Measurements from ENCODE around the gene SMIM44. TPM values are rescaled to one million over a fixed set of nuclear protein-coding genes. Genes with fewer than 3 reads are reported as not detected.

The SMIM44 gene
- total RNA-seq, 1 experiment from 2014 or later = not detected

DNA sequence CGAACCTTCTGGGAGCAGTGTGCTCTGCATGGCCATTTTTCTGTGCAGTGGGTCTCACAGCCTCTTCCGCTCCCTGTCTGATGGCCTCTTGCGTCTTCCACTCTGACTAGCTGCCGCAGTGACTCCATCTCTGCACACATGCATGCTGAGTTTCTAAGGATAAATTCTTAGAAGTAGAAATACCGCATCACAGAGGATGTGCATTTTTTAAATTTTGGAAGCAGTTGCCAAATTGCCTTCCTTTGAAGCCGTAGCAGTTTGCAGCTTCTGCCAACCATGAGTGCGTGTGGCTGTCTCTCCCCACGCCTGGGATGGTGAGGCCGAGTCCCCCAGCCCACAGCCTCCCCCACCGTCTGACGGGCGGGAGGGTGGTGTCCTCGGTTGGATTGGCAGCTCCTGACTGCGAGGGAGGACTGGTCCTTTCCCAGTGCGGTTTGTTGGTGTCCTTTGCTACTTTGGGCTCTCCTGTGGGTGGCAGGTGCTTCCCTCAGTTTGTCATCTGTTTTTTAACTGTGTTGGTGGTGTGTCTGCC is 32.7 kb upstream of the SMIM44 start:
- DNase-seq = no peak
- Histone ChIP-seq H3K14ac (ENCODE audit: insufficient read depth, low read length) (no peak overlapping the region; the same call in 1 of the 2 replicates), H3K56ac (ENCODE audit: insufficient read length, low read depth, low read length) (no peak overlapping the region), H3T11ph (ENCODE audit: low read length) (no peak overlapping the region), H3K9ac (ENCODE audit: extremely low read depth, insufficient read length, low read length) (no peak overlapping the region), H4K5ac (ENCODE audit: insufficient read length, low read depth, low read length) (no peak overlapping the region), H2AK5ac (ENCODE audit: insufficient read length, low read length) (no peak overlapping the region), H2BK5ac (ENCODE audit: insufficient read length, low read length) (no peak overlapping the region), H2BK120ac (ENCODE audit: low read depth, low read length, poor library complexity, severe bottlenecking) (no peak overlapping the region), H4K91ac (ENCODE audit: insufficient read length, low read depth, low read length) (no peak overlapping the region), H3K4me1 (ENCODE audit: insufficient read depth, low read length) (peaks cover 3% of the 10 kb centered on the region; the same call in 1 of the 2 replicates), H3K27me3 (ENCODE audit: insufficient read depth, low read length) (no peaks in the 10 kb centered on the region), H4K8ac (replicated peaks; ENCODE audit: insufficient read length, low read depth, low read length) (no peak overlapping the region), H3K79me1 (ENCODE audit: insufficient read depth, low read depth, low read length, poor library complexity, severe bottlenecking) (no peaks in the 10 kb centered on the region), H3K23ac (ENCODE audit: insufficient read length, low read depth, low read length) (no peak overlapping the region), H4K20me1 (ENCODE audit: control insufficient read depth, insufficient read depth, insufficient read length) (no peaks in the 10 kb centered on the region), H3K79me2 (ENCODE audit: insufficient read depth, low read length) (peaks cover 1% of the 10 kb centered on the region; the same call in 1 of the 2 replicates), H3K23me2 (ENCODE audit: insufficient read length, low read depth, low read length, poor library complexity, severe bottlenecking) (no peaks in the 10 kb centered on the region), H2AFZ (ENCODE audit: low read length) (no peak overlapping the region), H3K9me3 (ENCODE audit: control insufficient read depth, low read depth, low read length) (no peaks in the 10 kb centered on the region), H3K4me2 (ENCODE audit: insufficient read depth, insufficient read length, low read length) (no peak overlapping the region), H3K4ac (ENCODE audit: low read depth, low read length) (no peak overlapping the region), H3K27ac (ENCODE audit: insufficient read length, low read depth, low read length) (no peak overlapping the region), H3K18ac (ENCODE audit: insufficient read length, low read depth, low read length) (no peak overlapping the region), H2BK15ac (ENCODE audit: low read depth, low read length) (no peak overlapping the region), H2BK12ac (ENCODE audit: insufficient read length, low read depth, low read length) (no peak overlapping the region), H2BK20ac (ENCODE audit: low read depth, low read length, poor library complexity, severe bottlenecking) (no peak overlapping the region)
- Mint-ChIP-seq H3K4me1 (peaks cover 34 to 43% of the 10 kb centered on the region in 2 experiments), H3K27ac (peak overlapping the region; percentile 22 to 53 (median 52); a peak in 3 of 7 replicates), H3K4me3 (no peak overlapping the region), H3K36me3 (ENCODE audit: insufficient read depth in 1 of 3, low read depth in 3 of 3) (peaks cover 0 to 13% (median 2%) of the 10 kb centered on the region in 3 experiments; a peak in 5 of 7 replicates), H3K9me3 (no peaks in the 10 kb centered on the region; a peak in 1 of 5 replicates), H3K27me3 (ENCODE audit: low read depth) (no peaks in the 10 kb centered on the region; the same call in 1 of the 2 replicates)
- WGBS (ENCODE audit: extremely low coverage, insufficient read length, low lambda C conversion rate) = no CpG with 5 or more reads among the region's 15 CpGs
- TF ChIP-seq, protein P1, sequence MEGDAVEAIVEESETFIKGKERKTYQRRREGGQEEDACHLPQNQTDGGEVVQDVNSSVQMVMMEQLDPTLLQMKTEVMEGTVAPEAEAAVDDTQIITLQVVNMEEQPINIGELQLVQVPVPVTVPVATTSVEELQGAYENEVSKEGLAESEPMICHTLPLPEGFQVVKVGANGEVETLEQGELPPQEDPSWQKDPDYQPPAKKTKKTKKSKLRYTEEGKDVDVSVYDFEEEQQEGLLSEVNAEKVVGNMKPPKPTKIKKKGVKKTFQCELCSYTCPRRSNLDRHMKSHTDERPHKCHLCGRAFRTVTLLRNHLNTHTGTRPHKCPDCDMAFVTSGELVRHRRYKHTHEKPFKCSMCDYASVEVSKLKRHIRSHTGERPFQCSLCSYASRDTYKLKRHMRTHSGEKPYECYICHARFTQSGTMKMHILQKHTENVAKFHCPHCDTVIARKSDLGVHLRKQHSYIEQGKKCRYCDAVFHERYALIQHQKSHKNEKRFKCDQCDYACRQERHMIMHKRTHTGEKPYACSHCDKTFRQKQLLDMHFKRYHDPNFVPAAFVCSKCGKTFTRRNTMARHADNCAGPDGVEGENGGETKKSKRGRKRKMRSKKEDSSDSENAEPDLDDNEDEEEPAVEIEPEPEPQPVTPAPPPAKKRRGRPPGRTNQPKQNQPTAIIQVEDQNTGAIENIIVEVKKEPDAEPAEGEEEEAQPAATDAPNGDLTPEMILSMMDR (conservative IDR thresholded peaks at IDR 0.05) = no peak
